ENCODE data around the gene TFF2.

The TFF2 gene

GRCh38 chr21:42391297-42391696, 40.5 kb upstream of the TFF2 start:
- TF ChIP-seq PATZ1 (CRISPR knock-in tag; IDR thresholded peaks at IDR 0.05; ENCODE audit: borderline replicate concordance): no peak
- TF ChIP-seq ZC3H10 (CRISPR knock-in tag; IDR thresholded peaks at IDR 0.05): no peak
- no peak for TF ChIP-seq ZNF565 (CRISPR knock-in tag; conservative IDR thresholded peaks at IDR 0.05; ENCODE audit: low read depth)
- TF ChIP-seq ZNF8 (CRISPR knock-in tag; IDR thresholded peaks at IDR 0.05): no peak
- no peak for TF ChIP-seq ARNTL (CRISPR knock-in tag; IDR thresholded peaks at IDR 0.05; ENCODE audit: borderline replicate concordance, low read depth)
- no peak for TF ChIP-seq SNAI2 (CRISPR knock-in tag; IDR thresholded peaks at IDR 0.05)
- no peak for TF ChIP-seq GLIS3 (CRISPR knock-in tag; IDR thresholded peaks at IDR 0.05)
- TF ChIP-seq POU6F1 (CRISPR knock-in tag; IDR thresholded peaks at IDR 0.05; ENCODE audit: borderline replicate concordance, low read depth): no peak
- no peak for TF ChIP-seq CSRNP3 (CRISPR knock-in tag; IDR thresholded peaks at IDR 0.05)
- no peak for ATAC-seq

- ATAC-seq: no peak
- no peak for TF ChIP-seq TOX (CRISPR knock-in tag; IDR thresholded peaks at IDR 0.05; ENCODE audit: borderline replicate concordance)
- no peak for TF ChIP-seq ZFP3 (CRISPR knock-in tag; IDR thresholded peaks at IDR 0.05)
- no peak for TF ChIP-seq CSDC2 (CRISPR knock-in tag; IDR thresholded peaks at IDR 0.05)
- no peak for TF ChIP-seq BACH2 (CRISPR knock-in tag; IDR thresholded peaks at IDR 0.05; ENCODE audit: borderline replicate concordance)
These were observed 39.9 kb upstream of the TFF2 start for GRCh38 chr21:42390696-42391095.

GRCh38 chr21:42390193-42390592, 39.4 kb upstream of the TFF2 start:
- no peak for ATAC-seq
- no peak for TF ChIP-seq CREB5 (CRISPR knock-in tag; IDR thresholded peaks at IDR 0.05; ENCODE audit: low read depth)
- TF ChIP-seq SNAI2 (CRISPR knock-in tag; IDR thresholded peaks at IDR 0.05): no peak
- TF ChIP-seq ZC3H10 (CRISPR knock-in tag; IDR thresholded peaks at IDR 0.05): no peak
- no peak for TF ChIP-seq GLIS3 (CRISPR knock-in tag; IDR thresholded peaks at IDR 0.05)
- no peak for TF ChIP-seq ISL1 (CRISPR knock-in tag; IDR thresholded peaks at IDR 0.05)

GRCh38 chr21:42389449-42389835, 38.6 kb upstream of the TFF2 start:
- ATAC-seq: no peak
- TF ChIP-seq CSDC2 (CRISPR knock-in tag; IDR thresholded peaks at IDR 0.05): no peak
- TF ChIP-seq SNAI2 (CRISPR knock-in tag; IDR thresholded peaks at IDR 0.05): no peak
- TF ChIP-seq PPARA (CRISPR knock-in tag; IDR thresholded peaks at IDR 0.05; ENCODE audit: borderline replicate concordance): no peak
- no peak for TF ChIP-seq ZNF565 (CRISPR knock-in tag; conservative IDR thresholded peaks at IDR 0.05; ENCODE audit: low read depth)
- no peak for TF ChIP-seq OSR1 (CRISPR knock-in tag; IDR thresholded peaks at IDR 0.05)
- TF ChIP-seq CSRNP3 (CRISPR knock-in tag; IDR thresholded peaks at IDR 0.05): no peak
- no peak for TF ChIP-seq CREB5 (CRISPR knock-in tag; IDR thresholded peaks at IDR 0.05; ENCODE audit: low read depth)
- TF ChIP-seq TCF4 (CRISPR knock-in tag; IDR thresholded peaks at IDR 0.05; ENCODE audit: borderline replicate concordance): no peak
- no peak for TF ChIP-seq PATZ1 (CRISPR knock-in tag; IDR thresholded peaks at IDR 0.05; ENCODE audit: borderline replicate concordance)
- no peak for TF ChIP-seq ZNF70 (CRISPR knock-in tag; IDR thresholded peaks at IDR 0.05)
- no peak for TF ChIP-seq ARNTL (CRISPR knock-in tag; IDR thresholded peaks at IDR 0.05; ENCODE audit: borderline replicate concordance, low read depth)
- TF ChIP-seq ESRRG (CRISPR knock-in tag; IDR thresholded peaks at IDR 0.05): no peak
- TF ChIP-seq TSHZ2 (CRISPR knock-in tag; IDR thresholded peaks at IDR 0.05): no peak

Data from SK-N-SH treated with all-trans-retinoic acid at 6 μM for 48 hours (cell line).